Inferior parietal cortex (tissue), 1 donor: ENCODE results near the gene DOCK4.

Experiments used
- DNase-seq: peaks from one replicate; pipeline ENCODE4 v3.0.0-alpha.2; 2016; ENCODE audit errors: extremely low spot score

The DOCK4 gene

GRCh38 chr7:111860248-111860647 lies 346.0 kb downstream of the DOCK4 start:
- DNase-seq, result no peak

GRCh38 chr7:111858331-111858730 lies 347.9 kb downstream of the DOCK4 start:
- no peak for DNase-seq

GRCh38 chr7:111855842-111856227 lies 350.4 kb downstream of the DOCK4 start:
- peak; percentile 54 for DNase-seq

- peak; percentile 72 for DNase-seq
Measured at GRCh38 chr7:111855161-111855841, 350.9 kb downstream of the DOCK4 start.

- no peak for DNase-seq
Measured at GRCh38 chr7:111853201-111853990, 352.8 kb downstream of the DOCK4 start.

- no peak for DNase-seq
Measured at GRCh38 chr7:111852081-111852480, 354.1 kb downstream of the DOCK4 start.

- no peak for DNase-seq
Measured at GRCh38 chr7:111846898-111847297, 359.3 kb downstream of the DOCK4 start.

GRCh38 chr7:111845853-111846252 lies 360.3 kb downstream of the DOCK4 start:
- no peak for DNase-seq

- DNase-seq, result no peak
Measured at GRCh38 chr7:111844904-111845671, 361.1 kb downstream of the DOCK4 start.

GRCh38 chr7:111842491-111842890 lies 363.7 kb downstream of the DOCK4 start:
- DNase-seq, result no peak

- DNase-seq, result no peak
Measured at GRCh38 chr7:111841596-111842205, 364.5 kb downstream of the DOCK4 start.

- no peak for DNase-seq
Measured at GRCh38 chr7:111840528-111840927, 365.7 kb downstream of the DOCK4 start.

GRCh38 chr7:111839261-111839660 lies 366.9 kb downstream of the DOCK4 start:
- no peak for DNase-seq

GRCh38 chr7:111836592-111836991 lies 369.6 kb downstream of the DOCK4 start:
- no peak for DNase-seq

- no peak for DNase-seq
Measured at GRCh38 chr7:111835066-111835465, 371.1 kb downstream of the DOCK4 start.

GRCh38 chr7:111834367-111834766 lies 371.8 kb downstream of the DOCK4 start:
- no peak for DNase-seq

- DNase-seq, result no peak
Measured at GRCh38 chr7:111833466-111833865, 372.7 kb downstream of the DOCK4 start.

GRCh38 chr7:111832174-111832573 lies 374.0 kb downstream of the DOCK4 start:
- no peak for DNase-seq

- no peak for DNase-seq
Measured at GRCh38 chr7:111829221-111829620, 377.0 kb downstream of the DOCK4 start.

GRCh38 chr7:111827863-111828504 lies 378.2 kb downstream of the DOCK4 start:
- no peak for DNase-seq

GRCh38 chr7:111825046-111825445 lies 381.2 kb downstream of the DOCK4 start:
- no peak for DNase-seq

- DNase-seq, result no peak
Measured at GRCh38 chr7:111823826-111824225, 382.4 kb downstream of the DOCK4 start.
